SK-N-MC (cell line): ENCODE measurements around the gene L2HGDH.

ENCODE experiments used
- EZH2 ChIP-seq: fragments of 200-600 bp; sonication (generic); IDR thresholded peaks from one replicate; pipeline ENCODE4 v1.6.1; 2017; ENCODE audit warnings: antibody characterized with exemption
- FOXP2 ChIP-seq: optimal IDR thresholded peaks from 2 replicates; pipeline ENCODE3; 2011; ENCODE audit warnings: mild to moderate bottlenecking, moderate library complexity; ENCODE audit not compliant: insufficient read depth; ENCODE audit errors: extremely low read length, control extremely low read depth
- POLR2AphosphoS5 ChIP-seq: IDR thresholded peaks from 2 replicates; pipeline ENCODE4 v1.6.1; 2012; ENCODE audit warnings: mild to moderate bottlenecking, low read depth, low read length, borderline replicate concordance

DNA sequence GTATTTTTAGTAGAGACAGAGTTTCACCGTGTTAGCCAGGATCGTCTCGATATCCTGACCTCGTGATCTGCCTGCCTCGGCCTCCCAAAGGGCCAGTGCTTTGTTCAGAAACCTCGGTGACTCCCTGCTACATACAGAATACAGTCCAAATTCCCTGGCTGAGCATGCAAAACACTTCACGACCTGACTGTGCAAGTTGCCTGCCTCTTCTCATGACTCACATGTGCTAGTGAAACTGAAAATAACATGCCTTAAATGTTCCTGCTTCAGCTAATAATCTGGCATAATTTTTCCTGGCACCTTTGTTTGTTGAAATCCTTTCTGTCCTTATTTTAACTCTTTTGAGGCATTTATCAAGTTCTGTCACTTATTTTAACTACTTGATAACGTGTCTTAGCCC is 8.3 kb upstream of the L2HGDH start:
- TF ChIP-seq EZH2, result no peak
- no peak for TF ChIP-seq POLR2AphosphoS5
- TF ChIP-seq FOXP2, result no peak
